ENCODE measurements around the gene MLN. TPM values are rescaled to one million over a fixed set of nuclear protein-coding genes. Genes with fewer than 3 reads are reported as not detected.
A peak's percentile ranks its signal among the peaks of the same experiment; 100 is the strongest.

The MLN gene
- total RNA-seq, 1 donor from 2014 or later, result not detected

DNA sequence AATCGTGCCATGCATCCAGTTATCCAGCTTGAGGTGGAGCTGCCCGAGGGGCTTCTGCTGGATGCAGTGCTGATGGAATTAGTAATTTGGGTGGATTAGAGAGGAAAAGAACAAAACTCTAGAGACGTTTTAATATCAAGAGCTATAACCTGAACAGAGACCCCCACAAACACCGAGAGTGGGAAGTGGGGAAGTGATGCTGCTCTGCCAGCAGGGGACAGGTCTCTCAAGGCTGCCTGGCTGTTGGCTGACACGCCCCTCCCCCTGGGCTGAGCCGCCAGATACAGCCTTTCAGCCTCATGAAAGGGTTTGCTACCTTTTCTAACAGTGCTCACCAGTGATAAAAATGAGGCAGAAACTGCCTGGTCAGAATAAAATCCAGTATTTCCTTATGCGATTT is 24.5 kb downstream of the MLN start:
- ATAC-seq (no peak), DNase-seq (ENCODE audit: low spot score) (no peak)
- intact Hi-C loops (cut with DNase I), result no loop called here

DNA sequence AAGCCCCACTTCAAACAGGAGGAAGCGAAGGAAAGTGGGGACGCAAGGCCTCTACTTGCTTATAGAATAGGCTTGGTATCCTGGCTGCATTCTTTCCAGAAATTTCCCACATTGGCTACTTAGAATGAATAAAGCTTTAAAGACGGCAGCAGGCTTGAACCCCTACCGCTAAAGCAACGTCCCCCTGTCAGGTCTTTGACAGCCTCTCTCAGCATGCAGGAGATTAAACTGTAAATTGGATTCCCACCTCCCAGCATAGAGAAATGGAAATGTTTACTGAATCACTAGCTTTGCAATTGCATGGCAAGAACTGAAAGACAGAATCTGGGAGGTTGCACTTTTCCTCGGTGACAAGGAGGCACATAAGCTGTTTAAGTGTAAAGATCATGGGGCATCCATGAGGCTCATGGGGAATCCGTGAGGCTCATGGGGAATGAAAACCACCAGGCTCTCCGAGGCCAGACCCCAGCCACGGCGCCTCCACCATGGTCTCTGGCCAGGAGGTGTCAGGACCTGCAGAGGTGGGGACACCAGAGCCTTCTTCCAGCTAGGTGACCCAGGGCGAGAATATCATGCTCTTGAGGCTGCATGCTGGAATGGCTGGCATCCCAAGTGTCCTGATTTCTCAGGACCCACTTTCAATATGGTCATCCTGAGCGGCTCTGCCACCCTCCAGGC is 25.2 kb downstream of the MLN start:
- no peak for DNase-seq (ENCODE audit: low spot score)
- ATAC-seq, result no peak
- intact Hi-C loops (cut with DNase I), result no loop called here

DNA sequence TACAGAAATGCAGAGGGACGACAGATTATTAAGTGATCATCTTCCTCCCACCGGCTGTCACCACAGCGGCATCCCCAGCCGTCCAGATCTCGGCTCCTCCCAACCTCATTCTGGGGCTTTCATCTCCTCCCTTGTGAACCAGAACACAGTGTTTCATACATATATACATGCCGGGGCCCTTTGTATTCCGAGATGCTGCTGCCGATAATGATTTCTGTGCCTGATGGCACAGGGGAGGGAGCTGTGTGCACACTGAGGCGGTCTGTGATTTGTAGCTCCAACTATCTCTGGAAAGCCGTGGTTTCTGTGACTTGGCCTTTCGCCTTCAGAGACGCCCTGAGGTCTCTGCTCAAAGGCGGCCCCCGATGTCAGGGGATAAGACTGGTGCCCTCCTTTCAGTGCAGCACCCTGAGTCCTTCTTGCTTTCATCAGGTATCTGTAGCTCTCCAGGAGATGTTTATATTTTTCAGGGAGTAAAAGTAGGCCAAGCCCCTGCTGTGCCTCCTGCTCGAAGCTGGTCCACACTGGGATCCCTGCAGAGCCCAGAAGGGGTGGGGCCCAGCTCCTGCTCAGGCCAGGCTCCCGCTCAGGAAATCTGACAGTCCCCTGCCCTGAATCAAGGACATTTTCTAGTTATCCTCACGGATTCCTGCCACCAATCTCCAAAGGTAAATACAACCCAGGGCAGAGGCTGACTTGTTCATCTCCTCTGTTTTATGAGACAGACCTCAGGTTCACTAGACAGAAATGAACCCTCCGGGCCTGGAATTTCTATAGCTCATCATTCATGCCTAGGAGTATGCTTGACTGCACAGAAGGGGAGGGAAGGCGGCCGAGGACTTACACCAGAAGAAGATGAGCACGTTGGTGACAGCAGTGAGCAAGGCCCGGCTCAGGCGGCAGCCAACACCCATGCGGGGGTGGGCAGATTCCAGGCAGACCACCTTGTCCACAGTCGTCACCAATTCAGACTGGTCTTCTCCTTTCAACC is 26.1 kb downstream of the MLN start:
- no peak for DNase-seq (ENCODE audit: low spot score)
- intact Hi-C loops (cut with DNase I), result no loop called here
- ATAC-seq, result no peak

DNA sequence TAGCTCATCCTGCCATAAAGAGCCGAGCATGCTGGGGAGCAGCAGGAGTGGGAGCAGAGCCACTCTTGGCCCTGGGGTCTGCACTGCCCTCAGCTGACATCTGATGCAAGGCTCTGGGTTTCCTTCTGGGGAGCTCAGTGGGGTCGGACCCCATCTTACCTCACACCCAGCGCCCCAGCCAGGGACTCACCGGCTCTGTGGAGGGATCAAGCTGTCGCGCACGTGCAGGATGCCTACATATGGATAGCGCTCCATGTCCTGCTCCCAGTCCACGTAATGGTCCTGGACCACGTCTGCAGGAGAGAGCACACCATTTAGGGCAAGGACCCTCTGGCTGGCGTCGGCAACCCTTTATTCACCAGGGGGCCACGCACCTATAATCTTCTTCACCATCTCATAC is 27.0 kb downstream of the MLN start:
- ATAC-seq (no peak), DNase-seq (ENCODE audit: low spot score) (no peak)
- intact Hi-C loops (cut with DNase I), result no loop called here

DNA sequence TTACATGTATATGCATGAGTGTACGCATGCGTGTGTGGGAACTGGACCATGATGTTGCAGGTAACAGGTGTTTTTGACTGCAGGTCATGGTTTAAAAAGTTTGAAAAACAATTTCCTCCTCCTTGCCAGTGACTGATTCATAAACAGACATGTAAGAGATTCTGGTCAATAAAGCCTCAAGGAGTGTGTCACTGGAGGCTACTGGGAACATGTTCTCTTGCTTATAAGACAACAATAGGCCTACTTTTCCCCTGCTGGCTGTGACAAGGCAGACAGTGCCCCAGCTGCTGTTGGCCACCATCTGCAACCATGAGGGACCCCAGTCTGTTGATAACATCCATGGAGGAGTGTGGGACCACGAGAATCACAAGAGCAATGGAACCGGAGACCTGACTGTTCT is 27.6 kb downstream of the MLN start:
- intact Hi-C loops (cut with DNase I), result no loop called here
- ATAC-seq, result no peak
- DNase-seq (ENCODE audit: low spot score), result no peak

DNA sequence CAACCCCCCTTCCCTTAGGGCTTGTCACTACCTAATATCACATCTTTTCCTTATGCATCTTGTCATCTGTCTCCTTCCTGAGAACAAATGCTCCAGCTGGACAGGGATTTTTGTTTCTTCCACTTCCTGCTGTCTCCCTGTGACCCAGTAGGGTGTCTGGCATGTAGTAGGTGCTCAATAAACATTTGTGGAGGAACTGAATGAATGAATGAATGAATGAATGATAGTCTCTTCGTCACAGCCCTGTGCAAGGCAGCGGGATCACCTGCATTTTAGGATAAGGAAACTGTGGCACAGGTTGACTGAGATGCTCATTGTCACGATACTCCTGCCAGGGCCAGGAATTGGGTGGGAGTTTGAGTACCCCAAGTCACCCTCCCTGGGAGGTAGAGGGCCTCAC is 29.0 kb downstream of the MLN start:
- no peak for ATAC-seq
- intact Hi-C loops (cut with DNase I), result no loop called here

DNA sequence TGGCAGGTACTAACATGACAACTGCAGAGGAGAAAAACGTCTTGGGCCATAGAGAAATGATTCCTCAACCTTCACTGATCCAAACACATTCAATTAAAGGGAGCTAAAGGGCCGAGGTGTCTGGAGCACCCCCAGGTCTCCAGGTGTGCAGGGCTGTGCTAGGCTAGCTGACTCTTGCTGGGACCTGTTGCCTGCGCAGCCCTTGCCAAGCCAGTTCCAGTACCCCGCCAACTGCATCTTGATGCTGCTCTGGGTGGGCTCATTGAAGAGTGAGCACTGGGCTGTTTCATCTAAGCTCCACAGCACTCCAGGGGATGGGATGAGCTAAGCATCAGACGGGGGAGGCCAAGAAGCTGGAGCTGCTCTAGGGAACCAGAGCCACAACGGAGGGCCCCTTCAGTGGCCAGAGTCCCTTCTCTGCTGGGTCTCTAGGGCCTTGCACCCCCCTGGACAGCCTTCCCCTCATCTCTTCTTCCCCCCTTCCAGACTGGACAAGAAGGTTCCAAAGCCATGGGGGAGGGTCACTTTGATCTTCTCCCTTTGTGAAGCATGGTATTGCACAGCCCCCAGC is 30.8 kb downstream of the MLN start:
- DNase-seq (ENCODE audit: low spot score) (no peak), ATAC-seq (no peak)
- intact Hi-C loops (cut with DNase I), result no loop called here

More for the DNA sequence above, 29.0 kb downstream of the MLN start:
- DNase-seq (ENCODE audit: low spot score), result no peak

DNA sequence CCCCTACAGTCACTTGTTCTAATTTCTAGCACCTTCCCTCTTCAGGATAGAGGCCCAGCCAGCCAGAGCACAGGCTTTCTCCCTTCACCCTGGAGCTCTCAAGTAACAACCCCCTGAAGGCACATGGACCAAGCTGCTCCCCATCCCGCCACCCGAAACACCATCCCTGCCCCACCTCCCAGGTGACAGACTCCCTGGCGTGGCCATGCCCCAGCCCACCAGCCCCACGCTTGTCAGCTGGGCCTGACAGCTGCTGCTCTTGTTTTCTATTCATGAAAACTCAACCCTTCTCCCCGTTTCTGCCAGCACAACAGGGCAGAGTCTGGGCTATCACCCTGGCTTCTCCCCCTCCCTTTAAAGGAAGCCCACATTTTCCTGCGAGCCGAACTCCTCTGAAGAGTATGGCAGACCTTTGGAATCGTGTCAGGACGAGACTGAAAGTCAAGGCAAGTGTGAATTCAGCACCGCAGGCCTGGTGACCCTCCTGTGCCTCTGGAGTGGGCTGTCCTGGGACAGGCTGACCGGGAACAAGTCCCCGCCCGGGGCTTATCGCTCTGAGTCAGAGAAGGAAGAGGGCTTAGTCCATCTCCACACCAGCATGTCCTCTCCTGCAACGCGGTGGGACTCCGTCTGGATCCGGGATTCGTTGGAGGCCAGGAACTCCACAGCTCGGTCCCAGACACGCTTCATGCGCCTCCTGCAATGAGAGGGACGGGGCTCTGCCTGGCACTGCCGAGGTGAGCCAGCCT is 31.5 kb downstream of the MLN start:
- intact Hi-C loops (cut with DNase I), result no loop called here
- DNase-seq (ENCODE audit: low spot score), result no peak
- no peak for ATAC-seq

DNA sequence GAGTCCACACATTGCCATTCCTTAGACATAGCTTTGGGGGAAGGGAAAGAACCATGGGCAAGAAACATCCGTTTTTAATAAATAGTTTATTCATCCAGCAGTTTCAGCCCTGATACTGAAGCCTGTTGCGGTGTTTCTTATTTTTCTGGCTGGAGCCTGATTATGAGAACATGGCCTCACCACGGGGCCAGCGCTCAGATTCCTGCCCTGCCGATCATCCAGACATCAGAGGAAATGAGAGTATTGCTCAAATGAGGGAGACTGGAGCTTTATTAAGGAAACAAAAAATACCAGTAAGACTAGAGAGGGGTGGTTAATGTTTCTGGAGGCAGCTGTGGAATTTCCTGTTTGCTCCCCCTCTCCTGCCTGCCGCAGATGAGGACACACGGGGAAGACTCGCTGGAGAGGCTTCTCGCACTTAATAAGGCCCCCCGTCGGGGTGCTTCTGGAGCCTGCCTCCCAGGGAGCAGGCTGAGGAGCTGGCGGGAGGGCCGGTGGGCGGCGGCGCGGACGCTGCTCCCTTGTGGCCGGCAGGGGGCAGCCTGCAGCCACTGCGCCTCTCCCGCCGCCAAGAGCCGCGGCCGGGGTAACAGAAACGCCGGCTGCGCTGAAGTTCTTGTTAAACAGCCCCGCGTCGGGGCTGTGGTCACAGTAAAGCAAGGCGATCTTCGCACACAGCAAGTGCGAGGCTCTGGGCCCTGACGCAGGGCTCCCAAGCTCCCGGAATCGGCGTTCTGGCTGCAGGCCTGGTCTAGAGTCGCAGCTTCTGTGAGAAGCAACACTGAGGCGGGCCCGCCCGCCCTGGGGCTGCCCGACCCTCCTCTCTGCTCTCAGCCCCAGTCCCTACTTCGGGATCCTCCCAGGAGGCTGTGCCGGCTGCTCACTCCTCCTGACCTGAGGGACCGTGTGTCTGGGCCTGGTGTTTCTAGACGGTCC is 32.4 kb downstream of the MLN start:
- ATAC-seq, result peak; percentile 85
- intact Hi-C loops (cut with DNase I), result no loop called here
- peak; percentile 85 for DNase-seq (ENCODE audit: low spot score)

DNA sequence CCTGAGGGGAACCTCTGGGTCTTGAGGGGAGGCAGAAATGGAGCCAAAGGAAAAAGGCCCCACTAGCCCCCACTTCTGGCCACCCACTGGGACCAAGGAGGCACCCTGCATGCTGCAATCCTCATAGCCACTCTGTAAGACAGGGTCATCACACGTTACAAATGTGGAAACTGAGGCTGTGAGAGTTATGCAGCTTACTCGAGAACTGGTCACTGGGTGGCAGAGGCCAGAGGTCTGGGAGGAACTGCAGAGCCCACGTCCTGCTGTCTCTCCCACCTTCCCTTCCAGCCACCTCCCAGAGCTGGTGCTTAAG is 33.0 kb downstream of the MLN start:
- ATAC-seq (peak; percentile 43), DNase-seq (ENCODE audit: low spot score) (no peak)
- intact Hi-C loops (cut with DNase I), result no loop called here

DNA sequence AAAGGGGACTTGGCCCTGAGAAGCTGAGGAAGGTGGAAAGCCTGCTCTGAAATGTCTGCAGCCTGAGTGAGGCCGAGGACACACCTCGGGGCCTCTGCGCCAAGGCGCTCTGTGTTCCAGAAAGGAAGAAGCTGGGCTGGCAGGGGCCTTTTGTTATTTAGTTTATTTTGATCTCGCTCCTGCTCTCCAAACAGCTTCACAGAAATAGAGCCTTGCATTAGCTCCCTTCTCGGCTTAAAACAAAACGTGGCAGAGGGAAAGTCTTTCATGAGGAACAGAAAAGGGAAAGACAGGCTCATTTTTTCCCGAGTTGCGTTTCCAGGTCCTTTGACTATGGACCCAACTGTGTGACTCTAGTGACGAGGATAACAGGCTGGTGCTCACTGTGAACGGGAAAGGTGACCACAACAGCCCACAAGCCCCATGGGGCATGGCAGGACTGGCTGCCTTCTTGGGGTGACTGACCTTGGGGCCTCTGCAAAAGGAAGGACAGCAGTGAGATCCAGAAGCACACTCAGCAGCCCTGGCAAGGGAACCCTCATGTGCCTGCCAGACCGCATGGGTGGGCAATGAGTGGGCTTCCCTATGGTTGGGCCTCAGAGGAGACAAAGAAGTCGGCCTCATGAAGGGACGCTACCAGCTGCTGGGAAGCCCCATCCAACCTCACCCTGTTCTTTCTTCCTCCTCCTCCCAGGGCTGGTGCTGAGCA is 33.5 kb downstream of the MLN start:
- no peak for DNase-seq (ENCODE audit: low spot score)
- intact Hi-C loops (cut with DNase I), result no loop called here
- ATAC-seq, result peak; percentile 9

DNA sequence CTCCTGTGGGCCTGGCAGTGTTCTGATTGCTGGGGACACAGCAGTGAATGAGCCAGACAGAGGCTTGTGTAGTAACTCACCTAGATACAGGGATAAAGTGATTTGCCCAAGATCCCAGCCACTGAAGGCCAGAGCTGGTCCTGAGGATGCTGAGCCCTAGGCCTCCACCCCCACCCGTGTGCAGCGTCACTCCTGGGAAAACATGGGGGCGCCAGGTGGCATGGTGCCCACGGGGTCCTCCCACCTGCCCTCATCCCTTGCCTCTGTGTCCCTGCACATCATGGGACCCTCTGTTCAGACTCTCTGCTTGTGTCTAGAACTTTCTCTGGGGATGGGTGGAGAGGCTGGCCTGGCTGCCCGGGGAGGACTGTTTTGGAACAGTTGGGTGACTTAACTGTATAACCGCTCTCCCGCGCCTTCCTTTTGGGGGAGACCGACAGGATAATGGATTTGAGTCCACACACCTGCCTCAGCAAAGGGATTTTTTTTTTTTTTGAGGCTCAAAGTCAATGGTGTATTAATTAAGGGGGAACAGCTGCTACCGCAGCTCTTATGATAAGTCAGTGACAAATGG is 34.5 kb downstream of the MLN start:
- no peak for DNase-seq (ENCODE audit: low spot score)
- no peak for ATAC-seq
- intact Hi-C loops (cut with DNase I), result no loop called here

DNA sequence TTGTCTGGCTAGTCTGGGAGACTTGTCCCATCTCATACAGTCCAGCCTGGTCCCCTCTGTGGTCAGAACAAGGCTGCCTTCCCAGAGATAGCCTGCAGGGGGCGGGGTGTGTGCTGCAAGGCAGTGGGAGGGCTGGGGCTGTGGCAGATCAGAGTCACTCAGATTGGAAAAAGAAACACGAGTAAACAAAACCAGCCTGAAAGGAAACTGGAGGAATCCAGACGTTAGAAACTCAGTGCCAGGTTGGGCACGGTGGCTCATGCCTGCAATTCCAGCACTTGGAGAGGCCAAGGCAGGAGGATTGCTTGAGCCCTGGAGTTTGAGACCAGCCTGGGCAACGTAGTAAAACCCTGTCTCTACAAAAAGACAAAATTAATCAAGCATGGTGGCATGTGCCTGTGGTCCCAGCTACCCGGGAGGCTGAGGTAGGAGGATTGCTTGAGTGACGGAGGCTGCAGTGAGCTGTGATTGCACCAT is 35.1 kb downstream of the MLN start:
- intact Hi-C loops (cut with DNase I), result no loop called here
- ATAC-seq (peak; percentile 51), DNase-seq (ENCODE audit: low spot score) (peak; percentile 88)

DNA sequence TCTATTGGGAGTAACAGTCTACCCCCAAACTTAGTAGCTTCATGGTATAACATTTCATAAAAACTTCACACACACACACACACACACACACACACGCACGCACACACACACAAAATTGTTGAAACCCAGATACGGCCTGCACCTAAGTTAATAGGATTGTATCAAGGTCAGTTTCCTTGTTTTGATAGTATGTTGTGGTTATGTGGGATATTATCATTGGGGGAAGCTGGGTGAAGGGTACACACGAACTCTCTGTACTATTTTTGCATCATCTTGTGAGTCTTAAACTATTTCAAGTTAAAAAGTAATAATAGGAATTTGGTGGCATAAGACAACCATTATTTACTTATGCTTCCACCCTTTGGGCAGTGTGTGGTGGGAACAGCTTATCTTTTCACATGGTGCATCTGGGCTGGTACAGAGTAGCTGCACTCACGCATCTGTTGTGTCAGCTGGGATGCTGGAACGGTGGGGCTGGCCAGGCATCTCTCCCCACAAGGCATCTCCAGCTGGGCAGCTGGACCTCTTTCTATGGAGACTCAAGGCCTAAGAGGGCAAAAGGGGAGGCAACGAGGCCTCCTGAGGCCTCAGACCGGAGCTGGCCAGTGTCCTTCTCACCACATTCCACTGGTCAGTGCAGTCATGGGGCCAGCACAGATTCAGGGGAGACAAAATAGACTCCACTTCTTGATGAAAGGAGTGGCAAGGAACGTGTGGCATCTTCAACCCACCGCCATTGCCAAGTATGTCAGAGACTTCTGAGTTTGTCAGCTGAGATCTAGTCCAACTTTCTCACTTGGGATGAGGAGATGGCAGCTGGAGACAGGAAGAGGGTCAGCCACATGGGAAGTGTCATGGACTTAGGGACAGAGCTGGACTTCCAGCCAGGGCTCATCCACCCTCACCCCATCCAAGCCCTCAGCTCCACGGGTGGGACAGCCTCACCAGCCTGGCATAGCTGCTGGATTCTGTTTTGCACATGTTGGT is 36.6 kb downstream of the MLN start:
- intact Hi-C loops (cut with DNase I), result no loop called here
- DNase-seq (ENCODE audit: low spot score) (no peak), ATAC-seq (no peak)

DNA sequence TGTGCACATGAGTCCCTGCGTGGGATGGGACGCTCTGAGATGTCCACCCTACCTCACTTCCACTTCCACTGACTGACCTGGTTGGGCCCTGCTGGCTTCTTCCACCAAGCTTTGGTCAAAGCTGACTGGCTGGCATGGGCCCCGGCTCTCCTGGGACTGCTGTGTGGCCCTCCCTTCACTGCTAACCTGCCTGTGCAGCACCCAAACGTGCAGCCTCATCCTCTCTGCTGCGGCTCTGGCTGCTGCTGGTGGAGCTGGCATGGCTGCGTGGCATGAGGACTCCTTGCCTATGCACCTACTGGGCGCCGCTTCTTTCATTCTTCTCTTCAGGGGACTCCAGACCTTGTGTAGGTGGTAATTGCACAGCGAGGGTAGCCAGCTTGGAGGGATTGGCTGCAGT is 38.4 kb downstream of the MLN start:
- DNase-seq (ENCODE audit: low spot score) (no peak), ATAC-seq (no peak)
- intact Hi-C loops (cut with DNase I), result no loop called here

DNA sequence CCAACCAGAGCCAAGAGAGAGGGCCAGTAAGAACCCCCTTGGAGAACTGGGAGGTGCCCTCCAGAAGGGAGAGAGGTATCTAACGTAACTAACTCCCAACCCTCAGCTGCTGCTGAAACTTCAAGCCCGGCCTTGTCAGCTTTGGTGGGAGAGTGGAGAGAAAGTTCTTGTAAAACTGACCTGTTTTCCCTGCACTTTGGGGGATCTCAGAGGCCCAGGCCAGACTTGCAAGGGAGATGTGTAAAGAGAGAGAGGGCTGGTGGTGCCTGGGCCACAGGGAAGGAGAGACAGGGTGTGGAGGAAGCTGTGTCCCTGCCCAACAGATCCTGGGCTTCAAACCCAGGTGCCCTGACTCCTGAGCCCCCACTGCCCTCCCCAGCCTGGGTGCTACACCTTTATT is 39.8 kb downstream of the MLN start:
- intact Hi-C loops (cut with DNase I), result no loop called here
- no peak for ATAC-seq
- no peak for DNase-seq (ENCODE audit: low spot score)

Data from sciatic nerve (tissue), 2 donors.